PC-9 (cell line): ENCODE results near the gene OSBPL10.

Source experiments
- CTCF ChIP-seq: fragments of 200-600 bp; sonication (generic); conservative IDR thresholded peaks from 2 replicates; pipeline ENCODE4 v1.6.1; 2017; ENCODE audit warnings: mixed run types, antibody characterized with exemption, mild to moderate bottlenecking, moderate library complexity
- EZH2 ChIP-seq: fragments of 200-600 bp; sonication (generic); IDR thresholded peaks from 2 replicates; pipeline ENCODE4 v1.8.0; 2017; ENCODE audit warnings: antibody characterized with exemption, low read depth

- TF ChIP-seq CTCF (no peak), EZH2 (no peak)
Observed at GRCh38 chr3:31943041-31943440, 38.0 kb downstream of the OSBPL10 start.
